Mesenchymal stem cell (in vitro differentiated cells and primary cell): ENCODE measurements around the gene CERS1. TPM values are rescaled to one million over a fixed set of nuclear protein-coding genes. Genes with fewer than 3 reads are reported as not detected.
A peak's percentile ranks its signal among the peaks of the same experiment; 100 is the strongest.

Source experiments
- DNase-seq: peaks from one replicate; pipeline ENCODE4 v3.0.0-alpha.2; 2013
- H2AFZ ChIP-seq: one replicate; pipeline ENCODE4 v1.6.1; 2013; ENCODE audit warnings: low read depth, mild to moderate bottlenecking, control low read depth, inconsistent platforms, low read length, moderate library complexity
- H2AK5ac ChIP-seq: 2 replicates; pipeline ENCODE4 v1.6.1; 2013; ENCODE audit warnings: low read length, moderate library complexity, mild to moderate bottlenecking, inconsistent platforms; ENCODE audit not compliant: severe bottlenecking
- H2BK120ac ChIP-seq: one replicate; pipeline ENCODE4 v1.6.1; 2013; ENCODE audit warnings: low read depth, mild to moderate bottlenecking, inconsistent platforms, low read length, moderate library complexity
- H2BK12ac ChIP-seq, 2 experiments: one replicate each; pipeline ENCODE4 v1.6.1; 2013; ENCODE audit warnings: inconsistent platforms in 2 of 2, low read length in 2 of 2, mild to moderate bottlenecking in 2 of 2, moderate library complexity in 2 of 2, control low read depth in 1 of 2
- H2BK15ac ChIP-seq: one replicate; pipeline ENCODE4 v1.6.1; 2013; ENCODE audit warnings: mild to moderate bottlenecking, low read depth, inconsistent platforms; ENCODE audit not compliant: poor library complexity, severe bottlenecking
- H2BK5ac ChIP-seq: 2 replicates; pipeline ENCODE4 v1.6.1; 2013; ENCODE audit warnings: low read depth, mild to moderate bottlenecking, low read length, control low read depth, inconsistent platforms; ENCODE audit not compliant: poor library complexity, severe bottlenecking
- H3K14ac ChIP-seq, 2 experiments: one replicate each; pipeline ENCODE4 v1.6.1; 2013; ENCODE audit warnings: inconsistent platforms in 2 of 2, low read length in 2 of 2, control low read depth in 1 of 2, mild to moderate bottlenecking in 1 of 2, moderate library complexity in 1 of 2
- H3K18ac ChIP-seq, 2 experiments: one replicate each; pipeline ENCODE4 v1.6.1; 2013; ENCODE audit warnings: inconsistent platforms in 2 of 2, low read length in 2 of 2, control low read depth in 1 of 2, low read depth in 1 of 2, mild to moderate bottlenecking in 1 of 2
- H3K23ac ChIP-seq, 2 experiments: one replicate each; pipeline ENCODE4 v1.6.1; 2013; ENCODE audit warnings: inconsistent platforms in 2 of 2, low read length in 2 of 2, mild to moderate bottlenecking in 2 of 2, moderate library complexity in 2 of 2, control low read depth in 1 of 2
- H3K27ac ChIP-seq: 2 replicates; pipeline ENCODE4 v1.5.1; 2013; ENCODE audit warnings: mild to moderate bottlenecking, moderate library complexity, low read length, control low read depth, inconsistent platforms; ENCODE audit not compliant: poor library complexity, severe bottlenecking
- H3K27me3 ChIP-seq, 2 experiments: 2 replicates each; pipeline versions ENCODE4 v1.6.1 to v1.7.0; 2013; ENCODE audit warnings: low read length in 2 of 2, mild to moderate bottlenecking in 2 of 2, moderate library complexity in 2 of 2, control low read depth in 1 of 2, inconsistent platforms in 1 of 2; ENCODE audit not compliant: control insufficient read depth in 1 of 2, insufficient read depth in 1 of 2
- H3K36me3 ChIP-seq, 2 experiments: 2 replicates each; pipeline versions ENCODE4 v1.6.1 to v1.7.0; 2013; ENCODE audit warnings: low read length in 2 of 2, control low read depth in 1 of 2, inconsistent platforms in 1 of 2, low read depth in 1 of 2, mild to moderate bottlenecking in 1 of 2; ENCODE audit not compliant: insufficient read depth in 2 of 2, control insufficient read depth in 1 of 2
- H3K4ac ChIP-seq, 2 experiments: one replicate each; pipeline ENCODE4 v1.6.1; 2013; ENCODE audit warnings: inconsistent platforms in 2 of 2, low read length in 2 of 2, mild to moderate bottlenecking in 2 of 2, moderate library complexity in 2 of 2, control low read depth in 1 of 2, low read depth in 1 of 2
- H3K4me1 ChIP-seq: 2 replicates; pipeline ENCODE4 v1.6.1; 2013; ENCODE audit warnings: low read depth, low read length, control low read depth; ENCODE audit not compliant: control insufficient read depth, insufficient read depth
- H3K4me2 ChIP-seq: 2 replicates; pipeline ENCODE4 v1.6.1; 2013; ENCODE audit warnings: low read length, mild to moderate bottlenecking, inconsistent platforms; ENCODE audit not compliant: poor library complexity, severe bottlenecking
- H3K4me3 ChIP-seq, 2 experiments: 2 replicates each; pipeline versions ENCODE4 v1.5.1 to v1.7.0; 2013; ENCODE audit warnings: low read length in 2 of 2, mild to moderate bottlenecking in 2 of 2, control low read depth in 1 of 2, low read depth in 1 of 2; ENCODE audit not compliant: insufficient read depth in 1 of 2
- H3K79me1 ChIP-seq: replicated peaks from 2 replicates; pipeline ENCODE4 v1.6.1; 2013; ENCODE audit warnings: mild to moderate bottlenecking, control low read depth, low read length, inconsistent platforms; ENCODE audit not compliant: poor library complexity, severe bottlenecking
- H3K9ac ChIP-seq: 2 replicates; pipeline ENCODE4 v1.7.0; 2013; ENCODE audit warnings: mild to moderate bottlenecking, low read length, moderate library complexity
- H3K9me3 ChIP-seq: 2 replicates; pipeline ENCODE4 v1.7.0; 2013; ENCODE audit warnings: mild to moderate bottlenecking, low read length; ENCODE audit not compliant: control insufficient read depth
- H4K8ac ChIP-seq: one replicate; pipeline ENCODE4 v1.6.1; 2013; ENCODE audit warnings: inconsistent platforms, mild to moderate bottlenecking, low read length, moderate library complexity
- H4K91ac ChIP-seq: one replicate; pipeline ENCODE4 v1.6.1; 2013; ENCODE audit warnings: mild to moderate bottlenecking, low read length, inconsistent platforms
- WGBS: methylation state at CpG from one replicate; pipeline ENCODE4 v1.1.7; 2013; ENCODE audit warnings: mixed read lengths; 5-methylcytosine and 5-hydroxymethylcytosine counted together
- polyA plus RNA-seq, 2 experiments: library from polyadenylated mRNA; stranded (reverse); fragments of 200-250 nt; gene quantifications; one replicate each; pipeline ENCODE4 v1.2.3, GENCODE V29; 2013

CERS1 gene, protein sequence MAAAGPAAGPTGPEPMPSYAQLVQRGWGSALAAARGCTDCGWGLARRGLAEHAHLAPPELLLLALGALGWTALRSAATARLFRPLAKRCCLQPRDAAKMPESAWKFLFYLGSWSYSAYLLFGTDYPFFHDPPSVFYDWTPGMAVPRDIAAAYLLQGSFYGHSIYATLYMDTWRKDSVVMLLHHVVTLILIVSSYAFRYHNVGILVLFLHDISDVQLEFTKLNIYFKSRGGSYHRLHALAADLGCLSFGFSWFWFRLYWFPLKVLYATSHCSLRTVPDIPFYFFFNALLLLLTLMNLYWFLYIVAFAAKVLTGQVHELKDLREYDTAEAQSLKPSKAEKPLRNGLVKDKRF
- 1.5 TPM for polyA plus RNA-seq (2013, experiment 1 of 2)
- polyA plus RNA-seq (2013, experiment 2 of 2), result 1.6 TPM

DNA sequence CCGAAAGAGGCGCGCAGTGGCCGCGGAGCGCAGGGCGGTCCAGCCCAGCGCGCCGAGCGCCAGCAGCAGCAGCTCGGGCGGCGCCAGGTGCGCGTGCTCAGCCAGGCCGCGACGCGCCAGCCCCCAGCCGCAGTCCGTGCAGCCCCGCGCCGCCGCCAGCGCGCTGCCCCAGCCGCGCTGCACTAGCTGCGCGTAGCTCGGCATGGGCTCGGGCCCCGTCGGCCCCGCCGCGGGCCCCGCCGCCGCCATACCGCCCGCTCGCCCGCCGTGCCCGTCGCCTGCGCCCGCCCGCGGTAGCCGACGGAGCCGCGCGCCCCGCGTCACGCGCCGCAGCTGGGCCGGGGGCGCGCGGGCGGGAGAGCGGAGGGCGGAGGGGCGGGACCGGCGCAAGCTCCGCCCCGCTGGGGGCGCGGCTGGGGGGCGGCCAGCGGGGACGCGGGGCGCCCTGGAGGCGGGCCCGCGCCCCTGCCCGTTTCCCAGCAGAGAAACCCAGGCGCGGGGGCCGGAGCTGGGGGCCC is at the start of gene CERS1:
Gene CERS1, minus strand, starts transcription at position 335 of the 518 bp plus-strand sequence. Its CDS starts 86 bp downstream, at position 249.
- Histone ChIP-seq H3K23ac (peak within 1 kb of the TSS in 1 of 2 experiments; percentile 64), H3K4me2 (peak within 1 kb of the TSS; percentile 97), H3K27ac (no peak within 1 kb of the TSS), H4K91ac (no peak within 1 kb of the TSS), H3K4me3 (peak within 1 kb of the TSS; percentile 48 to 67), H4K8ac (peak within 1 kb of the TSS; percentile 64), H3K27me3 (peaks cover 34 to 35% of the 10 kb centered on the region in 2 experiments), H3K14ac (peak within 1 kb of the TSS in 1 of 2 experiments; percentile 27), H3K9me3 (no peaks in the 10 kb centered on the region), H3K4ac (peak within 1 kb of the TSS in 1 of 2 experiments; percentile 7), H3K79me1 (no peaks in the 10 kb centered on the region), H3K18ac (peak within 1 kb of the TSS in 1 of 2 experiments; percentile 38), H2BK120ac (no peak within 1 kb of the TSS), H3K4me1 (peaks cover 20% of the 10 kb centered on the region), H3K9ac (no peak within 1 kb of the TSS), H2AFZ (peak within 1 kb of the TSS; percentile 65), H2BK5ac (no peak within 1 kb of the TSS), H2BK12ac (no peak within 1 kb of the TSS), H3K36me3 (peaks cover 19 to 29% of the 10 kb centered on the region in 2 experiments), H2AK5ac (no peak within 1 kb of the TSS), H2BK15ac (peak within 1 kb of the TSS; percentile 45)
- DNase-seq, result no peak
- 0% methylated on average over 25 of the region's 89 CpGs for WGBS

DNA sequence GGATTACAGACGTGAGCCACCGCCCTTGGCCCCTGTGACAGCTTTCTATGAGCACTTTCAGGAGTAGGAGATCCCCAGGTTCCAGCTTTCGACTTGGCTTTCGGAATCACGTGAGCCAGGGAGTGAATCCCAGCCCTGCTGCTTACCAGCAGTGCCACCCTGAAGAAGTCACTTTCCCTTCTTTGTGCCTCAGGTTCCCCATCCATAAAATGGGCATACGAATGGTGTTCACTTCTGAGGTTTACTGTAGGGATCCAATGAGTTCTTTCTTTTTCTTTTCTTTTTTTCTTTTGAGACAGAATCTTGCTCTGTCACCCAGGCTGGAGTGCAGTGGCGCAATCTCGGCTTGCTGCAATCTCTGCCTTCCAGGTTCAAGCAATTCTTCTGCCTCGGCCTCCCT is 49.3 kb upstream of the CERS1 start:
- peaks cover 5% of the 10 kb centered on the region for H3K79me1 ChIP-seq
- no peak overlapping the region for H2BK5ac ChIP-seq
- no peak overlapping the region for H2BK120ac ChIP-seq
- no peak overlapping the region for H3K18ac ChIP-seq
- H3K14ac ChIP-seq, result no peak overlapping the region
- H3K23ac ChIP-seq, result no peak overlapping the region
- H3K27ac ChIP-seq, result no peak overlapping the region
- no peak overlapping the region for H3K4ac ChIP-seq
- peaks cover 5% of the 10 kb centered on the region for H3K4me1 ChIP-seq
- H2AK5ac ChIP-seq, result no peak overlapping the region
- H3K36me3 ChIP-seq, result peaks cover 10 to 24% of the 10 kb centered on the region in 2 experiments
- H4K91ac ChIP-seq, result no peak overlapping the region
- no peak overlapping the region for H4K8ac ChIP-seq
- no peaks in the 10 kb centered on the region for H3K27me3 ChIP-seq
- no peak overlapping the region for H3K9ac ChIP-seq
- no peak overlapping the region for H2AFZ ChIP-seq
- 91% methylated on average over 9 of the region's 9 CpGs for WGBS
- no peak overlapping the region for H2BK15ac ChIP-seq
- no peak overlapping the region for H2BK12ac ChIP-seq
- no peak overlapping the region for H3K4me2 ChIP-seq
- H3K4me3 ChIP-seq, result no peak overlapping the region
- H3K9me3 ChIP-seq, result no peaks in the 10 kb centered on the region
- DNase-seq, result no peak

DNA sequence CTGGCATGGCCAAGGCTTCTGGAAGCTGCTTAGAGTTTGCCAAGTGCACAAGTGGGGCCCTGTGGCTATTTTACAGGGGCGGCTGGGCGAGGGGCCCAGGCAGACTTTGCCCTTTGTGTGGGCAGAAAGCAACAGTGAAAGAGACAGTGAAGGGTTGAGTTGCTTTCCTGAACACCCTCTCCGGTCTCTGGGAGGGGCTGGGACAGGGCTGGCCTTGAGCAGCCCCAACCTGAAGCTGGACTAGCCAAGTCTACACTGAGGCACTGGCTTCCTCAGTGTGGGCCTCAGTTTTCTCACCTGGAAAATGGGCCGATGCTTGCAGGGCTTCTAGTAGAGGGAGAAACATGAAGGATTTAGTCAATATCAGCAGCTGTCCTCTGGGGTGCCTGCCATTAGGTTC is 47.5 kb upstream of the CERS1 start:
- Histone ChIP-seq H2BK120ac (no peak overlapping the region), H2AK5ac (no peak overlapping the region), H2BK12ac (no peak overlapping the region), H3K4me3 (no peak overlapping the region), H4K8ac (no peak overlapping the region), H3K14ac (no peak overlapping the region), H3K9ac (no peak overlapping the region), H3K27ac (no peak overlapping the region), H3K4me2 (no peak overlapping the region), H2AFZ (no peak overlapping the region), H2BK5ac (no peak overlapping the region), H3K23ac (no peak overlapping the region), H2BK15ac (no peak overlapping the region), H3K18ac (no peak overlapping the region), H3K27me3 (no peaks in the 10 kb centered on the region), H3K4me1 (peaks cover 19% of the 10 kb centered on the region), H3K79me1 (peaks cover 21% of the 10 kb centered on the region), H3K36me3 (peaks cover 17 to 26% of the 10 kb centered on the region in 2 experiments), H4K91ac (no peak overlapping the region), H3K4ac (no peak overlapping the region), H3K9me3 (no peaks in the 10 kb centered on the region)
- WGBS, result 92% methylated on average over 4 of the region's 4 CpGs
- no peak for DNase-seq

DNA sequence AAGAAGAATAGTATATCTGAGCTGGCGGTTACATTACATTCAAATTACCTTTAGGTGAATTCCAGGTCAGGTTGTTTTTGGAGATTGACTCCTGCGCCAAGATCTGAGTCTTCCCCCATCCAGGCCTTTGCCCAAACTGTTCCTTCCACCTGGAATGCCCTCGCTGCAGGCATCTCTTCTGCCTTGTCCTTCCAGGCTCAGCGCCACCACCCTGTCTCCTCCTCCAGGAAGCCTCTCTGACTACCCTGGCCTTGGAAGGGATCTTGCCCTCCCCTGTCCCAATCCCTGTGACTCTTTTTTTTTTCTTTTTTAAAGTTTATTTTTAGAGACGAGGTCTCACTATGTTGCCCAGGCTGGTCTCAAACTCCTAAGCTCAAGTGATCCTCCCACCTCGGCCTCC is 46.7 kb upstream of the CERS1 start:
- Histone ChIP-seq H4K91ac (no peak overlapping the region), H3K4me2 (no peak overlapping the region), H2AK5ac (no peak overlapping the region), H3K9ac (no peak overlapping the region), H2BK5ac (no peak overlapping the region), H2BK12ac (no peak overlapping the region), H3K18ac (no peak overlapping the region), H3K14ac (no peak overlapping the region), H2BK120ac (no peak overlapping the region), H3K4me1 (peaks cover 20% of the 10 kb centered on the region), H3K9me3 (no peaks in the 10 kb centered on the region), H4K8ac (no peak overlapping the region), H3K27me3 (no peaks in the 10 kb centered on the region), H3K23ac (no peak overlapping the region), H2AFZ (no peak overlapping the region), H3K36me3 (peaks cover 24 to 32% of the 10 kb centered on the region in 2 experiments), H3K4me3 (no peak overlapping the region), H3K27ac (no peak overlapping the region), H3K79me1 (peaks cover 25% of the 10 kb centered on the region), H3K4ac (no peak overlapping the region), H2BK15ac (no peak overlapping the region)
- WGBS, result 96% methylated on average over 6 of the region's 6 CpGs
- DNase-seq, result no peak
